H1 (cell line): ENCODE data around the gene TNNT1.

Experiments used
- CEBPB ChIP-seq: IDR thresholded peaks from 2 replicates; pipeline ENCODE4 v1.6.1; 2012; ENCODE audit warnings: low read depth, low read length
- HDAC2 ChIP-seq, 2 experiments: fragments of 300-600 bp in 1 of 2; sonication (generic) in 1 of 2; IDR thresholded peaks; 2 replicates each; pipeline ENCODE4 v1.6.1; 2011 to 2012; ENCODE audit warnings: low read depth in 2 of 2, low read length in 2 of 2, mild to moderate bottlenecking in 2 of 2, moderate library complexity in 2 of 2, borderline replicate concordance in 1 of 2, inconsistent platforms in 1 of 2
- POLR2A ChIP-seq, 2 experiments: IDR thresholded peaks; 1 replicate in 1 of 2; 2 replicates in 1 of 2; pipeline ENCODE4 v1.6.1; 2011; ENCODE audit warnings: low read depth in 2 of 2, low read length in 2 of 2, mild to moderate bottlenecking in 2 of 2; ENCODE audit errors: control extremely low read depth in 1 of 2
- POLR2AphosphoS5 ChIP-seq: IDR thresholded peaks from 2 replicates; pipeline ENCODE4 v1.6.1; 2011; ENCODE audit warnings: low read depth, low read length
- ZNF274 ChIP-seq: IDR thresholded peaks from 2 replicates; pipeline ENCODE4 v1.7.0; 2012; ENCODE audit warnings: low read length, borderline replicate concordance; ENCODE audit errors: extremely low read depth
- TF ChIP-seq, protein P1 (sequence below), 3 experiments: IDR thresholded peaks; 1 replicate in 2 of 3; 2 replicates in 1 of 3; pipeline versions ENCODE4 v1.5.1 to v1.6.1; 2011; ENCODE audit warnings: low read length in 3 of 3, mild to moderate bottlenecking in 3 of 3, inconsistent platforms in 2 of 3, low read depth in 1 of 3, moderate library complexity in 1 of 3; ENCODE audit not compliant: insufficient read depth in 1 of 3; ENCODE audit errors: control extremely low read depth in 1 of 3
- TF ChIP-seq, protein P2 (sequence below): IDR thresholded peaks from 2 replicates; pipeline ENCODE4 v1.6.1; 2012; ENCODE audit warnings: inconsistent platforms

DNA sequence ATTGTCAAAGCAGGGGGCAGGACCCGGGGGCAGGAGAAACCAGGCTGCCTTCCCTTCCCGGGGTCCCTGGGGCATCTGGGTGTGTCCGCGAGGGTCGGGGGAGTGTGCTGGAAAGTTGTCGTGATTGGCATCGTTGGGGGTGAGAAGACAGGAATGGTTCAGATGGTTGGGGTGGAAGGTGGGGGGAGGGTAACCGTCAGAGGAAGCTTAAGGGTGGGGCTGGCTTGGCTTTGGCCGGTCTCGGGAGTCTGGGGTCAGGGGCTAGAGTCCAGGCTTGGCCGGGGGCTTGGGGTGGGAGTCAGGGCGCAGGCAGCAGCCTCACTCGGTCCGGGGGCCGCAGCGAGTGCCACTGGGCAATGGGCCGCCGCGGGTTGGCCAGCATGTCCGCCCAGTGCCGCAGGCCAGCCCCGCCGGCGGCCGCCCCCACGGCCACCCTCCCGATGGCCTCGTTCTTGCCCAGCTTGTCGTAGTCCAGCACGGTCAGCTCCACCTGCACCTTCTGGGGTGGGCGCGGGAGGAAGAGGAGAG, 24.2 kb upstream of the TNNT1 start:
- TF ChIP-seq, protein P1, sequence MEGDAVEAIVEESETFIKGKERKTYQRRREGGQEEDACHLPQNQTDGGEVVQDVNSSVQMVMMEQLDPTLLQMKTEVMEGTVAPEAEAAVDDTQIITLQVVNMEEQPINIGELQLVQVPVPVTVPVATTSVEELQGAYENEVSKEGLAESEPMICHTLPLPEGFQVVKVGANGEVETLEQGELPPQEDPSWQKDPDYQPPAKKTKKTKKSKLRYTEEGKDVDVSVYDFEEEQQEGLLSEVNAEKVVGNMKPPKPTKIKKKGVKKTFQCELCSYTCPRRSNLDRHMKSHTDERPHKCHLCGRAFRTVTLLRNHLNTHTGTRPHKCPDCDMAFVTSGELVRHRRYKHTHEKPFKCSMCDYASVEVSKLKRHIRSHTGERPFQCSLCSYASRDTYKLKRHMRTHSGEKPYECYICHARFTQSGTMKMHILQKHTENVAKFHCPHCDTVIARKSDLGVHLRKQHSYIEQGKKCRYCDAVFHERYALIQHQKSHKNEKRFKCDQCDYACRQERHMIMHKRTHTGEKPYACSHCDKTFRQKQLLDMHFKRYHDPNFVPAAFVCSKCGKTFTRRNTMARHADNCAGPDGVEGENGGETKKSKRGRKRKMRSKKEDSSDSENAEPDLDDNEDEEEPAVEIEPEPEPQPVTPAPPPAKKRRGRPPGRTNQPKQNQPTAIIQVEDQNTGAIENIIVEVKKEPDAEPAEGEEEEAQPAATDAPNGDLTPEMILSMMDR (IDR thresholded peaks at IDR 0.05; ENCODE audit: control extremely low read depth in 1 of 3, insufficient read depth in 1 of 3, low read depth in 1 of 3, low read length in 3 of 3): no peak
- TF ChIP-seq, protein P2, sequence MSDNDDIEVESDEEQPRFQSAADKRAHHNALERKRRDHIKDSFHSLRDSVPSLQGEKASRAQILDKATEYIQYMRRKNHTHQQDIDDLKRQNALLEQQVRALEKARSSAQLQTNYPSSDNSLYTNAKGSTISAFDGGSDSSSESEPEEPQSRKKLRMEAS: no peak
- TF ChIP-seq CEBPB: no peak
- TF ChIP-seq ZNF274: no peak
- TF ChIP-seq HDAC2 (IDR thresholded peaks at IDR 0.05; ENCODE audit: borderline replicate concordance in 1 of 2, low read depth in 2 of 2, low read length in 2 of 2): no peak
- TF ChIP-seq POLR2AphosphoS5: no peak
- no peak for TF ChIP-seq POLR2A (IDR thresholded peaks at IDR 0.05; ENCODE audit: control extremely low read depth in 1 of 2, low read depth in 2 of 2, low read length in 2 of 2)
